ENCODE data around the gene PSPH.

Gene PSPH

GRCh38 chr7:55965100-55965470, 86.2 kb downstream of the PSPH start:
- H3K79me2 ChIP-seq (ENCODE audit: insufficient read depth, low read depth), result no peaks in the 10 kb centered on the region
- H3K4me1 ChIP-seq (ENCODE audit: low read depth, poor library complexity, severe bottlenecking), result peaks cover 10% of the 10 kb centered on the region
- peak overlapping the region; percentile 35 for H3K27ac ChIP-seq
- peak overlapping the region; percentile 57 for H3K4me2 ChIP-seq
- no peaks in the 10 kb centered on the region for H3K36me3 ChIP-seq (ENCODE audit: insufficient read depth)
- H4K20me1 ChIP-seq (ENCODE audit: insufficient read depth), result no peaks in the 10 kb centered on the region
- H3K27me3 ChIP-seq (ENCODE audit: insufficient read depth, low read depth), result no peaks in the 10 kb centered on the region
- peak overlapping the region; percentile 63 for H2AFZ ChIP-seq (ENCODE audit: low read depth)
- peak overlapping the region; percentile 79 for H3K9ac ChIP-seq
- no peak for TF ChIP-seq CTCF (conservative IDR thresholded peaks at IDR 0.05; ENCODE audit: low read depth, low read length)
- H3K4me3 ChIP-seq (IDR thresholded peaks at IDR 0.05; ENCODE audit: insufficient read depth, low read depth, low read length), result no peak overlapping the region

GRCh38 chr7:55964261-55965099, 86.8 kb downstream of the PSPH start, which contains the start of gene NIPSNAP2:
Gene NIPSNAP2, plus strand, starts transcription at chr7:55964585. Its CDS starts 25 bp downstream, at chr7:55964610.
- Histone ChIP-seq H2AFZ (ENCODE audit: low read depth) (peak within 1 kb of the TSS; percentile 65), H3K27ac (peak within 1 kb of the TSS; percentile 35), H3K9ac (peak within 1 kb of the TSS; percentile 79), H3K4me3 (IDR thresholded peaks at IDR 0.05; ENCODE audit: insufficient read depth, low read depth, low read length) (no peak within 1 kb of the TSS), H4K20me1 (ENCODE audit: insufficient read depth) (no peaks in the 10 kb centered on the region), H3K4me2 (peak within 1 kb of the TSS; percentile 65), H3K79me2 (ENCODE audit: insufficient read depth, low read depth) (no peaks in the 10 kb centered on the region), H3K36me3 (ENCODE audit: insufficient read depth) (no peaks in the 10 kb centered on the region), H3K27me3 (ENCODE audit: insufficient read depth, low read depth) (no peaks in the 10 kb centered on the region), H3K4me1 (ENCODE audit: low read depth, poor library complexity, severe bottlenecking) (peaks cover 10% of the 10 kb centered on the region)
- TF ChIP-seq CTCF (conservative IDR thresholded peaks at IDR 0.05; ENCODE audit: low read depth, low read length), result peak; percentile 35; the same call in 1 of the 2 replicates

- peaks cover 10% of the 10 kb centered on the region for H3K4me1 ChIP-seq (ENCODE audit: low read depth, poor library complexity, severe bottlenecking)
- no peak overlapping the region for H3K27ac ChIP-seq
These were observed 87.6 kb downstream of the PSPH start for GRCh38 chr7:55963584-55964168.

GRCh38 chr7:55962014-55962413, 89.2 kb downstream of the PSPH start:
- no peak overlapping the region for H3K9ac ChIP-seq
- TF ChIP-seq CTCF (conservative IDR thresholded peaks at IDR 0.05; ENCODE audit: low read depth, low read length), result no peak
- H3K36me3 ChIP-seq (ENCODE audit: insufficient read depth), result no peaks in the 10 kb centered on the region
- H3K4me1 ChIP-seq (ENCODE audit: low read depth, poor library complexity, severe bottlenecking), result peaks cover 10% of the 10 kb centered on the region
- H3K4me3 ChIP-seq (IDR thresholded peaks at IDR 0.05; ENCODE audit: insufficient read depth, low read depth, low read length), result no peak overlapping the region
- H3K27me3 ChIP-seq (ENCODE audit: insufficient read depth, low read depth), result no peaks in the 10 kb centered on the region
- H4K20me1 ChIP-seq (ENCODE audit: insufficient read depth), result no peaks in the 10 kb centered on the region
- H3K27ac ChIP-seq, result no peak overlapping the region
- no peak overlapping the region for H2AFZ ChIP-seq (ENCODE audit: low read depth)
- H3K79me2 ChIP-seq (ENCODE audit: insufficient read depth, low read depth), result no peaks in the 10 kb centered on the region
- no peak overlapping the region for H3K4me2 ChIP-seq

More at GRCh38 chr7:55963584-55964168, 87.6 kb downstream of the PSPH start:
- Histone ChIP-seq H3K79me2 (ENCODE audit: insufficient read depth, low read depth) (no peaks in the 10 kb centered on the region), H3K27me3 (ENCODE audit: insufficient read depth, low read depth) (no peaks in the 10 kb centered on the region), H4K20me1 (ENCODE audit: insufficient read depth) (no peaks in the 10 kb centered on the region), H3K36me3 (ENCODE audit: insufficient read depth) (no peaks in the 10 kb centered on the region), H3K4me3 (IDR thresholded peaks at IDR 0.05; ENCODE audit: insufficient read depth, low read depth, low read length) (no peak overlapping the region), H3K4me2 (peak overlapping the region; percentile 65), H3K9ac (peak overlapping the region; percentile 8; the same call in 1 of the 2 replicates), H2AFZ (ENCODE audit: low read depth) (peak overlapping the region; percentile 65)
- no peak for TF ChIP-seq CTCF (conservative IDR thresholded peaks at IDR 0.05; ENCODE audit: low read depth, low read length)
